ENCODE results near the gene LUZP1. TPM values are rescaled to one million over a fixed set of nuclear protein-coding genes. Genes with fewer than 3 reads are reported as not detected.
A peak's percentile ranks its signal among the peaks of the same experiment; 100 is the strongest.

Gene LUZP1
- polyA plus RNA-seq, 4 donors = 29.6 to 38.0 (median 31.2) TPM

- DNase-seq (ENCODE audit: low read depth in 4 of 4, low spot score in 3 of 4) = no peak
Measured at GRCh38 chr1:23120383-23120782, 48.3 kb downstream of the LUZP1 start.

- no peak for DNase-seq (ENCODE audit: low read depth in 4 of 4, low spot score in 3 of 4)
Measured at GRCh38 chr1:23118957-23119792, 49.5 kb downstream of the LUZP1 start.

DNA sequence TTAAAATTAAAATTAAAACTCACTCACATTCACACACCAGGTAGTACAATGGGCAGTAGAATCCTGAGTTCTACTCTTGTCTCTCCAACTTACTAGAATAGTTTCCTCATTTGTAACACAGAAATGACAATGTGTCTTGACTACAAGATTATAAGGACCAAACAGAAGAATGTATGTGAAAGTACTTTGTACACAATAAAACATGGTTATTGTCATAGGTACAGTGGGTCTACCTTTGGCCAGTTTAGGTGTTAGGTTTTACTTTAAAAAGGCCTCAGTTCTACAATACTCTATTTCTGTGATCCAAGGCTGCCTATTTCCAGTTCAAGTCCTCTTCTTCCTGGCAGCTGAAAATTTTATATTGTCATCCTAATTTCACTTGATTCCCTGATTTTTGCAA lies 50.2 kb downstream of the LUZP1 start:
- DNase-seq (ENCODE audit: low read depth in 4 of 4, low spot score in 3 of 4) = no peak

- DNase-seq (ENCODE audit: low read depth in 4 of 4, low spot score in 3 of 4) = no peak
Measured at GRCh38 chr1:23116921-23117699, 51.5 kb downstream of the LUZP1 start.

GRCh38 chr1:23116216-23116836 lies 52.3 kb downstream of the LUZP1 start:
- DNase-seq (ENCODE audit: low read depth in 4 of 4, low spot score in 3 of 4) = no peak

DNA sequence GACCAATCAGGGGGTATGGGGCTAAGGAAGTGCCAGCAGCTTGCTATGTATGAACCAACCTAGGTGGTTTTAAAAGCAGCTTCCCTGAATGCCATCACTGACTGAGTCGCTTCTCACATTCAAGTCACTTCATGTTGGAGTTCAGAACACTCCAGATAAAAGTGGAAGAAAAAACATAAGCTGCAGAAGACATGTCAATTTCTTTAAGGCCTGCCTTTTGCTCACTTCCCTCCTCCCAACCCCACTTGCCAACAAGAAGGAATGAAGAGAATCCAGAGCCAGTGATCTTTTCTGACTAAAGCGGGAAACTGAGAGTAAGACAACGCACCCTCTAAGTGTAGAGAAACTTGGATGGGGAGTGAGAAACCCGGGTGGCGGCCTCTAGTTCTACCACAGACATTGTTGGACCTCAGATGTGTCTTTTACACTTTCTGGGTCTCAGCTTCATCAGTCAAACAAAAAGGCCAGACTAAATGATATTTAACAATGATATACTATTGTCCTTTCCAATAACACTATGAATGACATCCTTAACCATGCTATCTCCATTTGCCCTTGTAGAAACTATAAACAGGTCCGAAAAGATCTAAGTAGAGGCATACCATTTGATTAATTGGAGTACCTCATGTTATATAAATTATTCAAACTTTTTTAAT lies 54.1 kb downstream of the LUZP1 start:
- no peak for DNase-seq (ENCODE audit: low read depth in 4 of 4, low spot score in 3 of 4)

DNA sequence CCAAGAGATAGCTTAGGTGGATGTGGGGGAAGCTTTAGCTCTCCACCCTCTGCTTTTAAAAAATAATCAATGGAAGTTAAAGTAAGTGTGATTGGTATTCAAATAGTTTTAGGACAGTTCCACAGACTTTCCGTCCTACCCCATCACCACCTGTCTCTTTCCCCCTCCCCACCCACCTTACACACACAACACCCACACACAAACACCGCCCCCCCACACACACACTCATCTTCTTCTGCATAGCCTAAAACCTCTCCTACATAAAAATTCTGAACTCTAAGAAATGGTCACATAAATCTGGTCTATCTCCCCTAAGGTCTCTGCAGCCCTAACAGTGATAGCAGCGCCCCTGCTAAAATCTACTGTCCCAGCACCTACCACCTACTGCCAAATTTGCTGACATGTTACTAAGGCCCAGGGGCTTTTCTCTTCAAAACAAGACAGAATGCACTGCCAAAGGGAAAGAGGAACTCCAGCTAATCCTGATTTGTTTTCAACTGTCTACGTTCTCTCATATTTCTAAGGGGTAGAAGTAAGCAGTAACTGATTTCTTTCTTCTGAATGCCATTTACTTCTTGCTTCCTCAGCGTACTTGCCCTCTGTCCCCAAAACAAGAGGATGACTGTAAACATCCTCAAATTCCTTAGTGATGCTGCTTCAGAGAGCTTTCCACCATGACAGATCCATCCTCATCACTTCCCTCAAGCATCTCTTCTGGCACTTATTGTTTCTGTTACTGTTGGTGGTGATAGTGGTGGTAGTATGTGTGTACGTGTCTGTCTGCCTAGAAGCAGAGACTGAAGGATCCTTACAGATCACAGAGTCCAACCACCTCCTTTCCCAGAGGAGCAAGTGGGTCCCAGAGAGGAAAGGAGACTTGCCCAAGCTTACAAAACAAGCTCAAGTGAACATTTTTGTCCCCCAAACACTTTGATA lies 56.8 kb downstream of the LUZP1 start:
- DNase-seq (ENCODE audit: low read depth in 4 of 4, low spot score in 3 of 4) = no peak

GRCh38 chr1:23110391-23110790 lies 58.3 kb downstream of the LUZP1 start:
- DNase-seq (ENCODE audit: low read depth in 4 of 4, low spot score in 3 of 4) = no peak

GRCh38 chr1:23108918-23109533 lies 59.6 kb downstream of the LUZP1 start:
- DNase-seq (ENCODE audit: low read depth in 4 of 4, low spot score in 3 of 4) = no peak

- no peak for DNase-seq (ENCODE audit: low read depth in 4 of 4, low spot score in 3 of 4)
Measured at GRCh38 chr1:23103001-23103889, 65.4 kb downstream of the LUZP1 start.

- DNase-seq (ENCODE audit: low read depth in 4 of 4, low spot score in 3 of 4) = no peak
Measured at GRCh38 chr1:23102289-23102688, 66.4 kb downstream of the LUZP1 start.

GRCh38 chr1:23101887-23102286 lies 66.8 kb downstream of the LUZP1 start:
- no peak for DNase-seq (ENCODE audit: low read depth in 4 of 4, low spot score in 3 of 4)

DNA sequence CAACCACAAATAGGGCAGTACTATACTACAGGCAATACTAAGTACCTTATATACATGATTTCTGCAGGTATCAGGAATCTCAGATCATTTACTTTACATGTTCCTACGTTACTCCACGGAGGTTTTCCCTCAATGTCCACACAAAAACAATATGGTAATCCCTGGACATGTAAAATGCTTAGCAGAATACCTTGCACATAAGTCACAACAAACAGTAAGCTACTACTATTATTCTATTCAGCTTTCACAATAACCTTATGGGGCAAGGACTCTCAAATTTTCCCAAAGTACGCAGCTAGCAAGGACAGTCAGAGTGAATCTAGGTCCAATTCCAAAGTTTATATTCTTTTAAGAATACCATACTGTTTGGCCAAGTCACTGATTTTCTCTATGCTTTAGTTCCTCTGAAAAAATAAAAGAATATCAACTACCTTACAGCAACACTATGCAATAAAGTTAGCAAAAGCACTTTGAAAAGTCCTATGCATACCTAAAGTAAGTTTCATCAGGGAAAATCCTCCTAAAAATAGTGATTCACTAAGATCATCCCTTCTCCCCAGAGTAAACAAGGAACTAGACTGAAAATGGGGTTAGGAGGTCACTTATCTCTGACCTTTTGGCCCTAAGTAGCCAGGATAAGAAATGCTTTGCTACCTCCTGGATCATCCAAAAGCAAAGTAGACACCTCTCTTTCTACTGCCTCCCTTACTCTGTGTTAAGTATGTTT lies 67.4 kb downstream of the LUZP1 start:
- no peak for DNase-seq (ENCODE audit: low read depth in 4 of 4, low spot score in 3 of 4)

DNA sequence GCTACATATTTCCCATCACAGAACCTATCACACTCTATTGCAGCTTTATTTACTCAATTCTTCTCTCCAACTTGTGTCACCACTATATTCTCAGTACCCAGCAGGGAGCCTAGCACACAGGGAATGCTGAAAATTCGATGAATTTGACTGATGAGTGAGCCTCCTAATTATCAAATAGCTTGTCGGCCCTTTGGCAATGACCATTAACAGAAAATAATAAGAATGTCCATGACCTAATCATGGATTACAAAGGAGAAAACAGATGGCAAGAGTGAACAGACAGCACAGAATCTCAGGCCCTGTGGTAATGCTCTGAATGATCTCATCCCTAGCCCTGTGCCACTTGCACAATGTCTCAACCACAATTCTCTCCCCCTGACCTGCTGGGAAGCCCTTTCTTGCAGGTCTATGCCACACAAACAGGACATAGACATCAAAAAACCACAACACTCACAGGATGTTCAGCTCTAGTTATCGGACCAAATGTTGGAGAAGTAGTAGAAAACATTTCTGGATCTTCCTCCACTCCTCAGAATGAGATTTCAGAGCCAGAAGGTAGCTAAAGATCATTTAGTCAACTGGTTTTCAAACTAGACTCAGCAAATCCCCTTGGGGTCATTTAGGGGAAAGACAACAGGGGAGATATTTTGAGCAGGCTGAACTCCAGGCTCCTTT lies 68.4 kb downstream of the LUZP1 start:
- no peak for DNase-seq (ENCODE audit: low read depth in 4 of 4, low spot score in 3 of 4)

- no peak for DNase-seq (ENCODE audit: low read depth in 4 of 4, low spot score in 3 of 4)
Measured at GRCh38 chr1:23099171-23099536, 69.5 kb downstream of the LUZP1 start.

- DNase-seq (ENCODE audit: low read depth in 4 of 4, low spot score in 3 of 4) = peak in 3 of 4 donors; percentile 58 to 62 (median 58)
Measured at GRCh38 chr1:23098463-23099170, 70.0 kb downstream of the LUZP1 start.

GRCh38 chr1:23097316-23097715 lies 71.3 kb downstream of the LUZP1 start:
- no peak for DNase-seq (ENCODE audit: low read depth in 4 of 4, low spot score in 3 of 4)
